Neutrophil (primary cell): Measurements from ENCODE around the gene VN1R2.
"Not testable (repeated sequence)": the region's sequence is repeated elsewhere in the genome, so short reads cannot be mapped to it uniquely, and the experiment has no call there.

Experiments
- H3K27ac ChIP-seq: fragments of 200-600 bp; sonication (generic); 2 replicates; pipeline ENCODE4 v1.5.1; 2016; ENCODE audit warnings: mild to moderate bottlenecking, moderate library complexity
- H3K27me3 ChIP-seq: fragments of 200-600 bp; sonication (generic); 2 replicates; pipeline ENCODE4 v1.6.0; 2016; ENCODE audit warnings: mild to moderate bottlenecking
- H3K36me3 ChIP-seq: fragments of 200-600 bp; sonication (generic); 2 replicates; pipeline ENCODE4 v1.5.1; 2017
- H3K4me1 ChIP-seq, 2 experiments: fragments of 200-600 bp in 1 of 2; sonication (generic) in 1 of 2; 1 replicate in 1 of 2; 2 replicates in 1 of 2; pipeline versions ENCODE4 v1.5.1 to v1.6.1; 2013 to 2016; ENCODE audit warnings: low read depth in 1 of 2, low read length in 1 of 2, mild to moderate bottlenecking in 1 of 2, moderate library complexity in 1 of 2; ENCODE audit not compliant: control insufficient read depth in 1 of 2, insufficient read depth in 1 of 2
- H3K4me3 ChIP-seq, 2 experiments: fragments of 200-600 bp in 1 of 2; sonication (generic) in 1 of 2; 1 replicate in 1 of 2; 2 replicates in 1 of 2; pipeline ENCODE4 v1.5.1; 2013 to 2016; ENCODE audit warnings: low read depth in 1 of 2, low read length in 1 of 2, mild to moderate bottlenecking in 1 of 2, moderate library complexity in 1 of 2
- H3K9me3 ChIP-seq: fragments of 200-600 bp; sonication (generic); 2 replicates; pipeline ENCODE4 v1.5.1; 2016
- CTCF ChIP-seq: fragments of 200-600 bp; sonication (generic); IDR thresholded peaks from 2 replicates; pipeline ENCODE4 v1.5.1; 2016; ENCODE audit warnings: antibody characterized with exemption

The VN1R2 gene

GRCh38 chr19:53257715-53258342 lies at the start of gene VN1R2:
Gene VN1R2, plus strand, starts transcription at chr19:53258292. Its CDS starts 84 bp downstream, at chr19:53258376.
- H3K27ac ChIP-seq = not testable (repeated sequence)
- peaks cover 15% of the 10 kb centered on the region for H3K9me3 ChIP-seq

GRCh38 chr19:53211554-53211953 lies 46.5 kb upstream of the VN1R2 start:
- H3K9me3 ChIP-seq = peaks cover 90% of the 10 kb centered on the region
- not testable (repeated sequence) for H3K27me3 ChIP-seq
- H3K36me3 ChIP-seq = peaks cover 28% of the 10 kb centered on the region

More at GRCh38 chr19:53257715-53258342, at the start of gene VN1R2:
- not testable (repeated sequence) for H3K36me3 ChIP-seq, H3K4me3 ChIP-seq, H3K27me3 ChIP-seq
- peaks cover 7 to 13% of the 10 kb centered on the region in 2 experiments for H3K4me1 ChIP-seq

GRCh38 chr19:53212703-53213320 lies 45.3 kb upstream of the VN1R2 start:
- Histone ChIP-seq H3K9me3 (peaks cover 97% of the 10 kb centered on the region), H3K27me3 (no peaks in the 10 kb centered on the region), H3K36me3 (peaks cover 28% of the 10 kb centered on the region), H3K4me3 (no peak overlapping the region), H3K4me1 (no peaks in the 10 kb centered on the region), H3K27ac (no peak overlapping the region)
- TF ChIP-seq CTCF = no peak

More at GRCh38 chr19:53211554-53211953, 46.5 kb upstream of the VN1R2 start:
- not testable (repeated sequence) for H3K27ac ChIP-seq, H3K4me1 ChIP-seq, H3K4me3 ChIP-seq

GRCh38 chr19:53222716-53223115 lies 35.4 kb upstream of the VN1R2 start:
- H3K4me1 ChIP-seq, H3K27ac ChIP-seq, H3K36me3 ChIP-seq, H3K27me3 ChIP-seq, H3K4me3 ChIP-seq: not testable (repeated sequence)
- H3K9me3 ChIP-seq = peaks cover 58% of the 10 kb centered on the region

GRCh38 chr19:53224606-53225005 lies 33.5 kb upstream of the VN1R2 start:
- H3K4me1 ChIP-seq = no peaks in the 10 kb centered on the region
- no peak overlapping the region for H3K4me3 ChIP-seq
- H3K27me3 ChIP-seq = no peaks in the 10 kb centered on the region
- H3K27ac ChIP-seq = no peak overlapping the region
- no peak for TF ChIP-seq CTCF
- peaks cover 41% of the 10 kb centered on the region for H3K9me3 ChIP-seq
- no peaks in the 10 kb centered on the region for H3K36me3 ChIP-seq

GRCh38 chr19:53237114-53237777 lies 20.8 kb upstream of the VN1R2 start:
- no peak overlapping the region for H3K27ac ChIP-seq
- no peaks in the 10 kb centered on the region for H3K4me1 ChIP-seq
- no peak for TF ChIP-seq CTCF
- peaks cover 56% of the 10 kb centered on the region for H3K9me3 ChIP-seq
- no peaks in the 10 kb centered on the region for H3K36me3 ChIP-seq
- no peak overlapping the region for H3K4me3 ChIP-seq
- no peaks in the 10 kb centered on the region for H3K27me3 ChIP-seq

GRCh38 chr19:53246498-53246897 lies 11.6 kb upstream of the VN1R2 start:
- Histone ChIP-seq H3K9me3 (peaks cover 17% of the 10 kb centered on the region), H3K4me3 (no peak overlapping the region), H3K27me3 (no peaks in the 10 kb centered on the region), H3K4me1 (no peaks in the 10 kb centered on the region), H3K36me3 (no peaks in the 10 kb centered on the region), H3K27ac (no peak overlapping the region)
- no peak for TF ChIP-seq CTCF
